Measurements from ENCODE around the gene MS4A6E.
"Not testable (repeated sequence)": the region's sequence is repeated elsewhere in the genome, so short reads cannot be mapped to it uniquely, and the experiment has no call there.

The MS4A6E gene

GRCh38 chr11:60338053-60338452, 11.0 kb downstream of the MS4A6E start:
- DNase-seq = no peak

- no peak for DNase-seq
These were observed 12.3 kb downstream of the MS4A6E start for GRCh38 chr11:60339356-60339755.

- DNase-seq = peak; percentile 22
These were observed 16.1 kb downstream of the MS4A6E start for GRCh38 chr11:60343094-60343704.

GRCh38 chr11:60344146-60344545, 17.1 kb downstream of the MS4A6E start:
- DNase-seq = no peak

GRCh38 chr11:60345489-60345888, 18.4 kb downstream of the MS4A6E start:
- peak; percentile 33 for DNase-seq

- DNase-seq = no peak
These were observed 20.2 kb downstream of the MS4A6E start for GRCh38 chr11:60347084-60347797.

GRCh38 chr11:60348116-60348515, 21.1 kb downstream of the MS4A6E start:
- DNase-seq = no peak

GRCh38 chr11:60349990-60350389, 22.9 kb downstream of the MS4A6E start:
- DNase-seq = no peak

GRCh38 chr11:60357771-60358170, 30.7 kb downstream of the MS4A6E start:
- DNase-seq = no peak

GRCh38 chr11:60360621-60361020, 33.6 kb downstream of the MS4A6E start:
- DNase-seq = no peak

- no peak for DNase-seq
These were observed 35.2 kb downstream of the MS4A6E start for GRCh38 chr11:60362241-60362640.

GRCh38 chr11:60363542-60364470, 36.8 kb downstream of the MS4A6E start:
- peak; percentile 74 for DNase-seq

- DNase-seq = not testable (repeated sequence)
These were observed 39.3 kb downstream of the MS4A6E start for GRCh38 chr11:60366262-60366904.

- no peak for DNase-seq
These were observed 40.0 kb downstream of the MS4A6E start for GRCh38 chr11:60367009-60367408.

- no peak for DNase-seq
These were observed 40.8 kb downstream of the MS4A6E start for GRCh38 chr11:60367896-60368295.

GRCh38 chr11:60370252-60370810, 43.3 kb downstream of the MS4A6E start:
- DNase-seq = no peak

GRCh38 chr11:60370811-60371298, 43.8 kb downstream of the MS4A6E start:
- DNase-seq = peak; percentile 83

- DNase-seq = no peak
These were observed 44.3 kb downstream of the MS4A6E start for GRCh38 chr11:60371386-60371785.

- no peak for DNase-seq
These were observed 44.8 kb downstream of the MS4A6E start for GRCh38 chr11:60371854-60372253.

GRCh38 chr11:60372767-60373166, 45.7 kb downstream of the MS4A6E start:
- DNase-seq = no peak

- DNase-seq = no peak
These were observed 48.3 kb downstream of the MS4A6E start for GRCh38 chr11:60375316-60375715.

- no peak for DNase-seq
These were observed 49.5 kb downstream of the MS4A6E start for GRCh38 chr11:60376601-60377000.

Data from NCI-H69 (cell line).